Erythroblast (primary cell): ENCODE measurements around the gene ZNF768.

Experiments
- GATA1 ChIP-seq: IDR thresholded peaks from 2 replicates; pipeline ENCODE4 v1.6.1; 2011; ENCODE audit warnings: low read depth, mild to moderate bottlenecking, control low read depth, low read length, moderate library complexity
- POLR2A ChIP-seq: IDR thresholded peaks from 2 replicates; pipeline ENCODE4 v1.6.1; 2011; ENCODE audit warnings: mild to moderate bottlenecking, low read length

- TF ChIP-seq POLR2A (no peak), GATA1 (no peak)
These were observed 33.3 kb upstream of the ZNF768 start for GRCh38 chr16:30559690-30560089.
